Activated CD4-positive, alpha-beta T cell treated with anti-CD3 and anti-CD28 coated beads, Interleukin-2, amount 50 U/mL, for 16 hours (primary cell): Measurements from ENCODE around the gene CKLF.
A peak's percentile ranks its signal among the peaks of the same experiment; 100 is the strongest.
"Not testable (repeated sequence)": the region's sequence is repeated elsewhere in the genome, so short reads cannot be mapped to it uniquely, and the experiment has no call there.

ENCODE experiments used
- DNase-seq: peaks from one replicate; pipeline ENCODE4 v3.0.0-alpha.2; 2020

The CKLF gene

GRCh38 chr16:66552286-66553177 is at the start of gene CKLF:
TSS of gene CKLF (plus strand) at chr16:66552576. CDS start at chr16:66552716, 140 bp downstream.
- peak; percentile 94 for DNase-seq

DNA sequence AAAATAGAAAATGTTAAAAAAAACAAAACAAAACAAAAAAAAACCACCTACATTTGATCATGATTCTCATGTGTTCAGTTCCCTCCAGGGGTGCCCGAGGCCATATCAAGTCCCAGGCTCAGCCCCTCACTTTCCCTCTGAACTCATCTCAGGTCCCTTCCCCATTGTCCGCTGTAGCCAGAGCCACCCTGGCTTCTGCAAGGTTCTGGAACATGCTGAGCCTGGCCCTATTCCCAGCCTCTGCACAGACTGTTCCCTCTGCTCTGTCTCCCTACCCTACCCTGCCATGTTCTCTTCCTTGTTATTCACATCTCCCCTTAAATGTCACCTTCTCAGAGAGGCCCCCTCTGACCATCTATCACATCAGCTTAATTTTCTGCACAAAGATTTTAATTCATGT is 49.3 kb upstream of the CKLF start:
- DNase-seq, result no peak

DNA sequence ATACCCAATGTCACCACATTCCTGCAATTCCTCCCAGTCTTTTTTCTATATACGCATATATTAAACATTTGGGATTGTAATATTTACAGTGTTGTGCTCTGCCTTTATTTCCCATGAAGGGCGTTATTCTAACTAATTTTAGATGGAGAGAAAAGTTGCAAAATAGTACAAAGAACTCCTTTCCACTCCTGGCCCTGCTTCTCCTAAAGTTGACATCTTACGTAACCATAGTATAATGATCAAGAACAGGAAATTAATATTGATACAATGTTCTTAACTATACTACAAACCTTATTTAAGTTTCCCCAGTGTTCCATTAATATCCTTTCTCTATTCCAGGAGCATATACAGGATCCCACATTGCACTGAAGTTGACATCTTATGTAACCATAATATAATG is 48.8 kb upstream of the CKLF start:
- no peak for DNase-seq

- no peak for DNase-seq
Measured at GRCh38 chr16:66507731-66508239, 44.6 kb upstream of the CKLF start.

DNA sequence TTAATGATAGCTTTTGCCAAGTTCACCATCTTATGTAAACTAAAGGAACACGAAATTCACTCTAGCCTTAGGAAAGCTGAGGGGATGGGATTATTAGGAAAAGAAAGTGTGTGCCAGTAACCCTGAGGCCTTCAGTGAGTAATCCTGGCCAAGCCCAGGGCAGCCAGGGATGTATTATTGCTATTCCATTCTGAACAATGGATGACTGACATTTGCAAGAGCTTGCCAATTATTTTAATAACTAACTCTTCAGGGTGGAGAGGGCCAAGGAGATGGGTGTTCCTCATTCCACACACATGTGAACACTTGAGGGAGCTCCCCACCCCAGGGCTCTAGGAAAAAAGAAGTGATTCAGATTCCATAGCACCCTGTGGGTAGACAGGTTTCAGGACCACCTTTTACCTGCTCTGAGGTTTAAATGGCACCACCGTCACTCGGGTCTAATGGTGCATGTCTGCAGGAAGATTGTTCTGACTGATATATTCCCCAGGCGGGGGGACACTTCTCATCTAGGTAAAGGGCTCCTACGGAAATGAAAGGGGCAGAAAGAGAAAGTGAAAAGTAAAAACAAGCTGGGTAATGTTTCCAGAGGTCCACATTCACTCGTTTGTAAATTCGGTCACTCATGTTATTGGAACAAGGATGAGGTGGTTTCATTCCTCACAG is 44.0 kb upstream of the CKLF start:
- no peak for DNase-seq

GRCh38 chr16:66508914-66509496 is 43.4 kb upstream of the CKLF start:
- DNase-seq, result no peak

DNA sequence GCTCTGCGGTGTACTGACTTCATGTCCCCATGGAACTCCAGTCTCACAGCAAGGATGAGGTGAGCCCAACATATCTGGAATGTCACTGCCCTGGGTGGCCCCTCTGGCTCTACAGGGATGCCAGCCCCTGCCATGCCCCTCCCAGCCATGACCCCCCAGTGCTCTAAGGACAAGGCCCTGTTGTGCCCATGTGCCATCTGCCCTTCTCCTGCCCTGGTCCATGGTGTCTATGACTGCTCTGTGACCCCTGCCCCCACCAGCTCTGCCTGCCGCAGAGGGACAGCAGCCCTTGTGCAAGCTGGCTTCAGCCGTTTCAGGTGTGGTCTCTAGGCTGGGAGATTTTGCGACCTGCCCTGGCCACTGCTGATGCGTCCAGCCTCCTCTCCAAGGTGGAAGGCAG is 42.8 kb upstream of the CKLF start:
- no peak for DNase-seq

DNA sequence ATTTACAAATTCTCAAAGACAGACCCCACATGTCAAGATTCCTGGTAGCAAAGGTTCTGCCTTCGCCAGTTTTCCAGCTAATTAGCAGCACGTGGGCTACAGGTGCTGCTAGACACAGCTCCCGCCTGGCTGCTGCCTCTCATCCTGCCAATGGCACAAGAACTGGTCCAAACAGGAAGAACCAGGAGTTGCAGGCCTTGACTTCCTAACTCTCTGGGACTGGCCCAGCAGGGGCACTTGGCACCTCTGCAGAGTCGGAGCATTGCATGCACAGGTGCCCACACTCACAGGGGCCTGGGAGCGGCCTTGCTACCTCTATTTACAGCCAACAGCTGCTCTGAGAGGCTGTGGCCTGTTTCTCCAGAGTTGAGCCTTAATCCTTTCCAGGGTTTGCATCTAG is 42.1 kb upstream of the CKLF start:
- DNase-seq, result no peak

- no peak for DNase-seq
Measured at GRCh38 chr16:66510711-66511601, 41.4 kb upstream of the CKLF start.

GRCh38 chr16:66511602-66512271 is 40.6 kb upstream of the CKLF start:
- DNase-seq, result no peak

DNA sequence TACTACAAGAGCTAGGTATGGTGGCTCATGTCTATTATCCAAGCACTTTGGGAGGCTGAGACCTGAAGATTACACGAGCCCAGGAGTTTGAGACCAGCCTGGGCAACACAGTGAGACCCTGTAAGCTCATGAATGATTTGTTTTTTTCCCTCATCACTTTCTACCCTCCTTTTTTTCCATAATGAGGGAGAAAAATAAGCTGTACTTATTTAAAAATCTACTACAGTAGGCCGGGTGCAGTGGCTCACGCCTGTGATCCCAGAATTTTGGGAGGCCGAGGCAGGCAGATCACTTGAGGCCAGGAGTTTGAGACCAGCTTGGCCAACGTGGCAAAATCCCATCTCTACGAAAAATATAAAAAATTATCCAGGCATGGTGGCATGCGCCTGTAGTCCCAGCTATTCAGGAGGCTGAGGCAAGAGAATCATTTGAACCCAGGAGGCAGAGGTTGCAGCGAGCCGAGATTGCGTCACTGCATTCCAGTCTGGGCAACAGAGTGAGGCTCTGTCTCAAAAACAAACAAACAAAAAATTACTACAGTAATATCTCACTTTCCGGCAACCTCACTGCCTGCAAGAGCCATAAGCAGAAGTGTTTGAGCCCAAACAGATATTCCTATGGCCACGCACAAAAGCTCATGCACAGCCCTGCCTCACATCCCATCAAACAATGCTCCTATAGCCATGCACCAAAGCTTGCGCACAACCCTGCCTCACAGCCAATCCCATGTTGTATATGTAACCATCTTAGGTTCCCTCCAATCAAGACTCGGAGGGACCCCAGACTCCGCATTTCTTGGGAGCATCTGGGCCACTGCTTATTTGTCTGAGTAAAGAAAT is 39.9 kb upstream of the CKLF start:
- DNase-seq, result no peak

- no peak for DNase-seq
Measured at GRCh38 chr16:66513111-66513723, 39.2 kb upstream of the CKLF start.

GRCh38 chr16:66514391-66514790 is 38.0 kb upstream of the CKLF start:
- not testable (repeated sequence) for DNase-seq

- not testable (repeated sequence) for DNase-seq
Measured at GRCh38 chr16:66514980-66515595, 37.3 kb upstream of the CKLF start.

DNA sequence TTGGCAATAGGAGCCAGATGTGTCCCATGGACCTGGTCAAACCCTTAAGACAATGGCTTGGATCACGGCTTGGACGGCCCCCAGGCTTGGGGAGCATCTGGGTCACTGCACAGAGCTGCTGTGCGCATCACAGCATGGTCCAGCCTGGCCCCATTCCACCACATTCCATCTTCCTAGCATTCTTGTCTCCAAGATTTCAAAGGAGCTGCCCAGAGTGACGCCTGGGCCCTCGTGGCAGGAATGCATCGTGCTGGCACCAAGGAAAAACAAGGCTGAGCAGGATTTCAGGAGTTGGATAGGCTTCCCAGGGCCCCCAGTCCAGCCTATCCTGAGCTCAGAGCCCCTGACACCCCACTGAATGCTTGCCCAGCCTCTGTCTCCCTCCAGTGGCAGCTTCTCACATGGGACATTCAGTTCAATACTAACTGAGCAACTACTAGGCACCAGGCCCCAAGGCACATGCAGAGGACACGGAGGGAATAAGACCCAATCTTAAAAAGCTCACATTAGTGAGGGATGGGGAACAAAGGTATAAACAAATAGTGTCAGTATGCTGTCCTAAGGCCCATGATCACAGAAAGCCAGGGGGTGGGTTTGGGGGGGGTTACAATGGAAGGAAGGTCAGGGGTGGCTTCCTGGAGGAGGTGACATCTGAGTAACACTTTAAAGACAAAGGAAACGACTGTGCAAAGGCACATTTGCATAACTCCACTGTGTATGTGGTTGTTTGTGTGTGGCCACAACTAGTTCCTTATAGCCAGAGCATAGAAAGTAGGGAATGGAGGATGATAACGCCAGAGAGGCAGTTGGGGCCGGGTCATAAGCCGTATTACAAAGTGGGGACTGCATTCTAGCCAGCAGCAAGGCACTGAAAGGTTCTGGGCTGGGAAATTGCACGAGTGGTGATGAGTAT is 36.5 kb upstream of the CKLF start:
- DNase-seq, result peak; percentile 61

DNA sequence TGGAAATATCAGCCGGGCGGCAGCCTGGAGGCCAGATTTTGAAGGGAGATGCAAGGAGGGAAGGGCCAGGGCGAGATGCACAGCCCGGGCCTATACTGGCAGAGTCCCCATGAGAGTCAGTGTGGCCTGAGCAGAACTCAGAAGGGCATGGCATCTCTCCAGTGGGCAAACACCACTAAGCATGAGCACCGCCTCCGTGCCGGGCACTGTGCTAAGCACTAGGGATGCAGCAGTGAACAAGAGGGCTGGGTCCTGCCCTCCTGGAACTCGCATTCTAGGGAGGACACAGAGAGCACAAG is 35.9 kb upstream of the CKLF start:
- no peak for DNase-seq

DNA sequence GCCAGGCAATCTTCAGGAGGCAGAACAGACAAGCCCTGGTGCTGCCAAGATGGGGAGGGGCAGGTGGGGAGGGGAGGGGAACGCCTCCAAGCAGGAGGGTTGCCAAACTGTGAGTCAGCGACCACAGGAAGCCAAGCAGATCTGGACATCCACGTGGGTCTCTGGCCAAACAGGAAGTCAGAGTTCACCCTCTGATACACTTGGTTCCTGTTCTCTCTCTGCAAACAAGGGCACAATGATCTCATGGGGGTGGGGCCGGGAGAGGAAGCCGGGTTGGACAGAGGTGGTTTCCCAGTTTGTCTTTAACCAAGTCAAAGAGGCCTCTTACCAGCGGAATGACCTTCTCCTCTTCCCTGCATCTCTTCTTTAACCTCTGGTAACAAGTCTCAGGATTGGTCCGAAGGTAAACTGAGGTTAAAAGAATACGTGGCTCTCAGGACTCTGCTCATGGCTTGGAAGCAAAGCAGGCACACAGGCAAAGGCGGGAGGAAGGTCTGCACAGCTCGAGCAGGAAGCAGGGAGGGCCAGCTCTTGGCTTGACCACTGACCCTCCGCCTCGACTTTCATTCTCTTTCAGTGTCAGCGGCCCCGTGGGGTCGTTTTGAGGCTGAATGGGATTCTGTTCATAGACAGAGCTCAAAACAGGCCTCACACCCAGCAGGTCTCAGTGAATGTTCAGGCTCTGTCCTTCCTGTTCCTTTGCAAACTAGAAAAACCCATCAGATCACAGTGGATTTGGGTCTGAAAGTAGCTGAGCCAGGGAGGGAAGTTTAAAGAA is 35.4 kb upstream of the CKLF start:
- DNase-seq, result peak; percentile 96

- DNase-seq, result no peak
Measured at GRCh38 chr16:66517586-66518263, 34.7 kb upstream of the CKLF start.
